ENCODE results near the gene EFR3B. TPM values are rescaled to one million over a fixed set of nuclear protein-coding genes. Genes with fewer than 3 reads are reported as not detected.
"Not testable (repeated sequence)": the region's sequence is repeated elsewhere in the genome, so short reads cannot be mapped to it uniquely, and the experiment has no call there.

The EFR3B gene, protein sequence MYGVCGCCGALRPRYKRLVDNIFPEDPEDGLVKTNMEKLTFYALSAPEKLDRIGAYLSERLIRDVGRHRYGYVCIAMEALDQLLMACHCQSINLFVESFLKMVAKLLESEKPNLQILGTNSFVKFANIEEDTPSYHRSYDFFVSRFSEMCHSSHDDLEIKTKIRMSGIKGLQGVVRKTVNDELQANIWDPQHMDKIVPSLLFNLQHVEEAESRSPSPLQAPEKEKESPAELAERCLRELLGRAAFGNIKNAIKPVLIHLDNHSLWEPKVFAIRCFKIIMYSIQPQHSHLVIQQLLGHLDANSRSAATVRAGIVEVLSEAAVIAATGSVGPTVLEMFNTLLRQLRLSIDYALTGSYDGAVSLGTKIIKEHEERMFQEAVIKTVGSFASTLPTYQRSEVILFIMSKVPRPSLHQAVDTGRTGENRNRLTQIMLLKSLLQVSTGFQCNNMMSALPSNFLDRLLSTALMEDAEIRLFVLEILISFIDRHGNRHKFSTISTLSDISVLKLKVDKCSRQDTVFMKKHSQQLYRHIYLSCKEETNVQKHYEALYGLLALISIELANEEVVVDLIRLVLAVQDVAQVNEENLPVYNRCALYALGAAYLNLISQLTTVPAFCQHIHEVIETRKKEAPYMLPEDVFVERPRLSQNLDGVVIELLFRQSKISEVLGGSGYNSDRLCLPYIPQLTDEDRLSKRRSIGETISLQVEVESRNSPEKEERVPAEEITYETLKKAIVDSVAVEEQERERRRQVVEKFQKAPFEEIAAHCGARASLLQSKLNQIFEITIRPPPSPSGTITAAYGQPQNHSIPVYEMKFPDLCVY
- total RNA-seq (not detected), total RNA-seq (0 to 0.12 reads per million in 2 donors)

DNA sequence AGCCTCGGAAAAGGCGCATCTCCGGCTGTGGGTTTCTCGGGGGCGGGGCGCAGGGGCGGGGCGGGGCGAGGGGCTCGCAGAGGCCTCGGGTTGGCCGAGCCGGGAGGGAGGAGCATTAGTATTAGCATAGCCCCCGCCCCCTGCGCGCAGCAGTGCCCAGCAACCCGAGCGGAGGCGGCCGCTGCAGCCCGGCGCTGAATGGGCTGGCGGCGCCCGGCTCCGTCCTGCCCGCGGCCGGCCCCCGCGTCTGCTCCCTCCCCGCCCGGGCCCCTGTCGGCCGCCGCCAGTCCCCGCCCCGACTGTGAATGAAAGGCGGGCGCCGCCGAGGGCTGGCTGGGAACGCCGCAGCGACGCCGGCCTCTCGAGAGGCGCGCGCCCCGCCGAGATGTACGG lies at the start of gene EFR3B:
TSS of gene EFR3B (plus strand) at position 149 of the 393 bp plus-strand sequence. CDS start at position 386, 237 bp downstream.
- Mint-ChIP-seq H3K4me3 (peak within 1 kb of the TSS; percentile 90), H3K4me1 (peaks cover 19% of the 10 kb centered on the region), H3K27me3 (peaks cover 43% of the 10 kb centered on the region), H3K36me3 (ENCODE audit: low read depth) (peaks cover 3% of the 10 kb centered on the region), H3K27ac (no peak within 1 kb of the TSS)
- no peaks in the 10 kb centered on the region for H3K9me3 ChIP-seq (ENCODE audit: control insufficient read depth, low read length, poor library complexity, severe bottlenecking)
- peak; percentile 99 for ATAC-seq
- DNase-seq = peak; percentile 80 to 89 (median 88)

DNA sequence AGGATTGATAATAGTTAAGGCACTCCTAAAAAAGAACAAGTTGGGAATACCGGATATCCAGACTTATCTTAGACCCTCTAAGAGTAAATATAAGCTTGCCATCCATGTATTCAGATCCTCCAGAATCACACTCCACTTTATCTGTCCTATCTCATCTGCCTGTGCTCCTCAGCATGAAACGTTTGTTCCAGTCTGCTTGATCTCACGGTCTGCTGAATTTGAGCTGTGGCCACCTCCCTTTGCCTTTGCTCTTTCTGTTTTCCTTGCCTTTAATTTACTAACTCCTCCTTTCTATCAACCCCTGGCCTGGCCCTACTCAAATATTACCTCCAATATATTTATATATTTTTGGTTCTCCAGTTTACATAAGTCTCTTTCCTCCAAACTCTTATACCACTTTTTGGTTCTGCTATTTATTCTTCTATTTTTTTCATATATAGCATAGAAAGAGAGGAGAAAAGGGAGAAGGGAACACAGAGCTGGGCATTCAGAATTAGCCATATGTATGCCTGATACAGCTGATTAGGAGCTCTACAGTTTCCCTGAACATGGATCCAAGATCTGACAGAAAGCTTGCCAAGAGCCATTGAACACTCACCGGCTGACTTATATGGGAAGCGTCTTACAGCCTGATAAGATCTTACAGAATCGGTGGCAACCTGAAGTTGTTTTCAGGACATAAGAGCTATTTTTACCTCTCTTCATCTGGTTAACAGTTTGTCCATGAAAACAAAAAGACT lies 48.3 kb upstream of the EFR3B start:
- Mint-ChIP-seq H3K27ac (peak overlapping the region; percentile 60), H3K36me3 (ENCODE audit: low read depth) (peaks cover 2% of the 10 kb centered on the region), H3K27me3 (peaks cover 40% of the 10 kb centered on the region), H3K4me1 (no peaks in the 10 kb centered on the region), H3K4me3 (no peak overlapping the region)
- no peak for DNase-seq
- no peaks in the 10 kb centered on the region for H3K9me3 ChIP-seq (ENCODE audit: control insufficient read depth, low read length, poor library complexity, severe bottlenecking)
- ATAC-seq = no peak

DNA sequence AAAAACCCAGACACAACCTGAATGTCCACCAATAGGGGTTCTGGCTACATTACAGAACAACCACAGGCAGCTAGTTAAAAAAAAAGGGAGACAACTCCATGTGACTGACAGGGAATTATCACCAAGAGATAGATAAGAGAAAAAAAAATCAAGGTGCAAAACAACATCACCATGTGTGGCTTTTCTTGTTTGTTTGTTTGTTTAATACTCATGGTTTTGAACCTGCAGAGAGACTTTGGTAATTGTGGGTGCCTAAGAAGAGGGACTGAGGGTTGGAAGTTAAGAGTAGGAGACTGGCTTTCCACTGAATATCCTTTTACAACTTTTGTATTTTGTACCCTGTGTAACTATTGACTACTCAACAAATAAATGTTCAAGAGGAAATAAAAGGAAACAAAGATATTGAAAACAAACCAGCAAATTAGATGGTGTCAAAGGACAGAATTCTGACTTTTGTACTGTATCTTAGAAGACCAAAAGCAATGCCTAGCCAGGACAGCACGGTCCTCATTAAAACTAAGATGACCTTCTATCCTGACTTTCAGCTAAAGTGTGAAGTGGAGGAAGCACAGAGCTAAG lies 47.6 kb upstream of the EFR3B start:
- Mint-ChIP-seq H3K4me1 (no peaks in the 10 kb centered on the region), H3K27ac (no peak overlapping the region), H3K36me3 (ENCODE audit: low read depth) (peaks cover 2% of the 10 kb centered on the region), H3K4me3 (no peak overlapping the region), H3K27me3 (peaks cover 40% of the 10 kb centered on the region)
- no peak for ATAC-seq
- no peaks in the 10 kb centered on the region for H3K9me3 ChIP-seq (ENCODE audit: control insufficient read depth, low read length, poor library complexity, severe bottlenecking)
- no peak for DNase-seq

DNA sequence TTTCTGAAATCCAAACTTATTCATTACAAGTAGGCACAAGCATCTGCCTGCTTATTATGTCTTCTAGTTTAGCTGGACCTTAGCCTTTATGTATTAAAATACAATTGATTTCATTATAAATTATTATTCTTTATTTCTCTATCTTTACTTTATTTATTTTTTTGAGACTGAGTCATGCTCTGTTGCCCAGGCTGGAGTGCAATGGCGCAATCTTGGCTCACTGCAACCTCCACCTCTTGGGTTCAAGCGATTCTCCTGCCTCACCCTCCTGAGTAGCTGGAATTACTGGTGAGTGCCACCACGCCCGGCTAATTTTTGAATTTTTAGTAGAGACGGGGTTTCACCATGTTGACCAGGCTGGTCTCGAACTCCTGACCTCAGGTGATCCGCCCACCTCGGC lies 42.8 kb upstream of the EFR3B start:
- H3K4me3 Mint-ChIP-seq; H3K4me1 Mint-ChIP-seq; H3K27ac Mint-ChIP-seq; ATAC-seq; DNase-seq; H3K9me3 ChIP-seq (ENCODE audit: control insufficient read depth, low read length, poor library complexity, severe bottlenecking): not testable (repeated sequence)
- peaks cover 10% of the 10 kb centered on the region for H3K36me3 Mint-ChIP-seq (ENCODE audit: low read depth)
- peaks cover 30% of the 10 kb centered on the region for H3K27me3 Mint-ChIP-seq

DNA sequence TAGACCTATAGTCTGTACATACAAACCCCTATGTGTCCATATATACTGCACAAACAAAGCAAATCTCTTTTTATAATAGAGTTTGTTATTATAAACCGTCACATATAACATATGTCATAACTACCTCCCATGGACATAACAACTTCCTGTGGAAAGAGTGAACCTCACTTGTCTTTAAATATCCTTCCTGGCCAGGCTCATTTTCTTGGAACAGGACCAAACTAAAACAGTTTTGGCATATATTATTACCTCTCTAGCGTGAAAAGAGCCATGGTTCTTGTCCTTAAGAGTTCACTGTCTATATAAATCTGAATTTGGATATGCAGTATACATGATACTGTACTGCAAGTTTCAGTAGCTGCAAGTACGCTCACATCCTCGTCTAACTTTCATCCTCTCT lies 41.8 kb upstream of the EFR3B start:
- Mint-ChIP-seq H3K4me3 (no peak overlapping the region), H3K4me1 (no peaks in the 10 kb centered on the region), H3K27me3 (peaks cover 27% of the 10 kb centered on the region), H3K27ac (no peak overlapping the region), H3K36me3 (ENCODE audit: low read depth) (peaks cover 10% of the 10 kb centered on the region)
- DNase-seq (no peak), ATAC-seq (no peak)
- H3K9me3 ChIP-seq (ENCODE audit: control insufficient read depth, low read length, poor library complexity, severe bottlenecking) = no peaks in the 10 kb centered on the region

DNA sequence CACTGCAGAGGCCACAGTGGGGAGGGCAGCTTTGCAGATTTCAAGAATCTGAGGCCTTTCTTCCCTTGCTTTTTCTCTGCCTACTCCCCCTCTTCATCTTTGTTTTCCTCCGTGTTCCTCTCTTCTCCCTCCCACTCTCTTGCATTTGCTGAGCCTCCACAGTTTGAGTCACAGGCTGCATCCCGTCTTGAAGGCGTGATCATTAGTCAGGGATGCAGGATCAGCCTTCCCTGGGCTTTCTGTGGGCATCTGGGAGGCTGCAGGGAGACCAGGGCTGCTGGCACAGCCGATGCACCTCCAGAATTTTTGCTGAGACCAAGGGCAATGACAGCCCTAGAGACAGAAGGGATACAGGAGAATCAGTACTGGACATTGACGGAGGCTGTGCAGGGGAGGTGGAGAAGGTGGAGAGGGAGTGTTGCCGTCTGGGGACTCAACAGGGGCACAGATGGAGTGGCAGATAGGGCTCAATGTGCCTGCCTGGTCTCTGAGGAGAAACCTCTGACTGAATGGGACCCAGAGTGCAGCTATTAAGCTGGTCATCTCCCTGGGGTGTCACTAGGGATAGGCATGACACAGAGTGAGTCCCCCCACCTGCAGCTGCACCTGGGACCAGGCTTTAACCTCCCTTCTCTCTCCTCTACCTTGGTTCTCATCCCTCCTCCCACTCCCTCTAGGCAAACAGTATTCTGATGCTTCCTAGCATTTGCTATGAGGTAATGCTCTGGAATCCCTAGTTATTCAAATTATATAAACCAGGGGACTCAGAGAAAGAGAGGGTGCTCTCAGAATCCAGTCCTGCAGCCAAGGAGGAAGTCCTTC lies 41.2 kb upstream of the EFR3B start:
- H3K36me3 Mint-ChIP-seq (ENCODE audit: low read depth) = peaks cover 10% of the 10 kb centered on the region
- no peak for ATAC-seq

DNA sequence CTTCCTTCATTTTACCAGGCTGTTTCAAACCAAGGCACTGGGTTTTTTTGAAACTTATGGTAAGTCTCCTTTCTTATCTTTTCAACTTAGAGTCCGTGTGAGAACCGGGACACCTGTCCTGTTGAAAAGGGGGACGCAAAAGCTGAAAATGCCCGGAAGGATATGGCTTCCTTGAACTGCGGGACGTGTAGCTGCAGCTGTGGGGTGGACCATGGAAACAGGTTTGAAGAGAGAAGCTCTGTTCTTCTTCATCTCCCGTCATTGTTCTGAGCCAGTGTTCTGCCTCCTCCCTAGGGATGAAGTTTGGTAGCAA lies 40.6 kb upstream of the EFR3B start:
- Mint-ChIP-seq H3K27me3 (peaks cover 33% of the 10 kb centered on the region), H3K27ac (no peak overlapping the region), H3K4me1 (no peaks in the 10 kb centered on the region), H3K36me3 (ENCODE audit: low read depth) (peaks cover 14% of the 10 kb centered on the region), H3K4me3 (no peak overlapping the region)
- H3K9me3 ChIP-seq (ENCODE audit: control insufficient read depth, low read length, poor library complexity, severe bottlenecking) = no peaks in the 10 kb centered on the region
- DNase-seq = no peak
- ATAC-seq = no peak

More for the DNA sequence above, 41.2 kb upstream of the EFR3B start:
- Mint-ChIP-seq H3K4me3 (no peak overlapping the region), H3K27ac (no peak overlapping the region), H3K27me3 (peaks cover 27% of the 10 kb centered on the region), H3K4me1 (no peaks in the 10 kb centered on the region)
- H3K9me3 ChIP-seq (ENCODE audit: control insufficient read depth, low read length, poor library complexity, severe bottlenecking) = no peaks in the 10 kb centered on the region
- DNase-seq = no peak

DNA sequence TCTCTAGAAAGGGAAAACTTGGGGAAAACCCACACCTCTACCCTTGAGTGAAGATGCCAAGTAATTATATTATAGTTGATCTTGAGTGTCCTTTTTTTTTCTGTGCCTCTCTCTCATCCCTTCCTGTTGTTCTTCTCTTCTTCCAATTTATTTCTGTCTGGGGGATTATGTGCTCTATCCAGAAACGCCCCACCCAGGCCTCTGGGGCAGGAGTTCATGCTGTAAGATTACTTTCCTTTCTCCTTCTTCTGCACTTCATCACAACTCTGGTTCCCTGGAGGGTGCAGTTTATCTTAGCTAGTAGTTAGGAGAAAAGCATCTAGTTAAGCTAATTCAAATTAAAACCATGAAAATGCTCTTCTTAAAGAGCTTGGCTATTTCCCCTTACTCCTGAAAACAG lies 39.8 kb upstream of the EFR3B start:
- H3K4me3 Mint-ChIP-seq = no peak overlapping the region
- peaks cover 12% of the 10 kb centered on the region for H3K36me3 Mint-ChIP-seq (ENCODE audit: low read depth)
- H3K9me3 ChIP-seq (ENCODE audit: control insufficient read depth, low read length, poor library complexity, severe bottlenecking) = no peaks in the 10 kb centered on the region
- no peak for DNase-seq
- ATAC-seq = no peak
- no peak overlapping the region for H3K27ac Mint-ChIP-seq
- H3K27me3 Mint-ChIP-seq = peaks cover 33% of the 10 kb centered on the region
- no peaks in the 10 kb centered on the region for H3K4me1 Mint-ChIP-seq

DNA sequence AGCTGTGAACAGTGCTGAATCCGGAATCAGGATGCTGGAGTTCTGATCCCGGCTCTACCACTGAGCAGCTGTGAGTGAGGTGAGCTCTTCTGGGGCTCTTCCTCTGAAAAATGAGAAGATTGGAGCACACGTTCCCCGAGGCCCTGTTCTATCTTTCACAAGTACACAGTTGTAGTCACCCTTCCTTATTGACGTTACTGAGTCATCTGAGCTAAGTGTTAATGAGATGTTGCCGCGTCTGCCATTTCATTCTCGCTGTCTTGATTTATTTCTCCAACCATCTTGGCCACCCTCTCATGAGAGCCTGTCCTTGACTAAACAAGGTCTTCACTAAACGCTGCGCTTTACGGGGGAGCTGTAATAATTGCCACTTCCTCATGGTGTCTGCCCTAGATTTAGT lies 31.9 kb upstream of the EFR3B start:
- H3K9me3 ChIP-seq (ENCODE audit: control insufficient read depth, low read length, poor library complexity, severe bottlenecking) = no peaks in the 10 kb centered on the region
- Mint-ChIP-seq H3K4me3 (no peak overlapping the region), H3K36me3 (ENCODE audit: low read depth) (peaks cover 5% of the 10 kb centered on the region), H3K4me1 (peaks cover 2% of the 10 kb centered on the region), H3K27me3 (peaks cover 6% of the 10 kb centered on the region), H3K27ac (no peak overlapping the region)
- DNase-seq (no peak), ATAC-seq (no peak)

DNA sequence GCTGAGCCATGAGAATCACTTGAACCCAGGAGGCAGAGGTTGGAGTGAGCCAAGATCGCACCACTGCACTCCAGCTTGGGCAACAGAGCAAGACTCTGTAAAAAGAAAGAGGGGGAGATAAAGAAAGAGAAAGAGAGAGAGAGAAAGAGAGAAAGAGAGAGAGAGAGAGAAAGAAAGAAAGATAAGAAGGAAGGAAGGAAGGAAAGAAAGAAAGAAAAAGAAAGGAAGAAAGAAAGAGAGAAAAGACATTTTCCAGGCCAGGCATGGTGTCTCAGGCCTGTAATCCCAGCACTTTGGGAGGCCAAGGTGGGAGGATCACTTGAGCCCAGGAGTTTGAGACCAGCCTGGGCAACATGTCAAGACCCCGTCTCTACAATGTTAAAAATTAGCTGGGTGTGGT lies 30.5 kb upstream of the EFR3B start:
- DNase-seq; H3K4me1 Mint-ChIP-seq; H3K36me3 Mint-ChIP-seq (ENCODE audit: low read depth); H3K4me3 Mint-ChIP-seq; H3K27me3 Mint-ChIP-seq; H3K9me3 ChIP-seq (ENCODE audit: control insufficient read depth, low read length, poor library complexity, severe bottlenecking); ATAC-seq: not testable (repeated sequence)
- H3K27ac Mint-ChIP-seq = peak overlapping the region; percentile 39

DNA sequence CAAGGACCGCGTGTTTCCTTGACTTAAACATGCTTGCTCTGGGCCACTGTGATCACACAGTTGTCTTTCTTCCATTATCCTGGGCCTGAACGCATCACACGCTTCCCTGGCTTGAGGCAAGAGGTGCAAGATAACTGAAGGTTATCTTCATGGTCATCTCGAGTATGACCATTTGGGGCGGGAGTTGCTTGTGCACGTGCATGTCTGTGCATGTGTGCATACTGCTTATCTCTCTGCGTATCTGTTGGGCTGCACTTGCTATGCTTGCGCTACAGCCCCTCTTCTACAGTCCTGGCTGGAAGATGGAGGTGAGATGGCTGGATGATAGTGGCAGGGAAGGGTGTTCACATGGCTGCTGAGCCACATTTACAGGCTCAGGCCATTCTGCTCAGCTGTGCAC lies 27.2 kb upstream of the EFR3B start:
- H3K27ac Mint-ChIP-seq = no peak overlapping the region
- DNase-seq = no peak
- H3K4me1 Mint-ChIP-seq = peaks cover 7% of the 10 kb centered on the region
- no peak overlapping the region for H3K4me3 Mint-ChIP-seq
- no peak for ATAC-seq
- no peaks in the 10 kb centered on the region for H3K9me3 ChIP-seq (ENCODE audit: control insufficient read depth, low read length, poor library complexity, severe bottlenecking)
- H3K36me3 Mint-ChIP-seq (ENCODE audit: low read depth) = peaks cover 2% of the 10 kb centered on the region
- no peaks in the 10 kb centered on the region for H3K27me3 Mint-ChIP-seq

DNA sequence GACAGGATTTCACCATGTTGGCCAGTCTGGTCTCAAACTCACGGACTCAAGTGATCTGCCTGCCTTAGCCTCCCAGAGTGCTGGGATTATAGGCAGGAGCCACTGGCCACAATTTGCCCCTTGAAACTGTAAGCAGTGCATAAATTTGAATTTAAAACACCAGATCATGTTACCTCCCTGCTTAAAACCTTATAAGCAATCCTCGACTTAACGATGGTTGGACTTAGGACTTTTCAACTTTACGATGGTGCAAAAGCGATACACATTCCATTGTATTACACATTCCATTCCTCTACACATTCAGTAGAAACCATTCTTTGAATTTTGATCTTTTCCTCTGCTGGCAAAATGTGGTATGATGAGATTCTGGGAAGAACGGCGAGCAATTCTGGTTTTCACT lies 23.2 kb upstream of the EFR3B start:
- H3K27ac Mint-ChIP-seq = no peak overlapping the region
- ATAC-seq = no peak

More for the DNA sequence above, 23.2 kb upstream of the EFR3B start:
- Mint-ChIP-seq H3K4me1 (peaks cover 4% of the 10 kb centered on the region), H3K27me3 (peaks cover 15% of the 10 kb centered on the region), H3K36me3 (ENCODE audit: low read depth) (peaks cover 2% of the 10 kb centered on the region), H3K4me3 (no peak overlapping the region)
- no peaks in the 10 kb centered on the region for H3K9me3 ChIP-seq (ENCODE audit: control insufficient read depth, low read length, poor library complexity, severe bottlenecking)
- no peak for DNase-seq
